Stimulated activated CD8-positive, alpha-beta memory T cell treated with anti-CD3 and anti-CD28 coated beads, Interleukin-15, amount 100 ng/mL, for 1 hour (primary cell): ENCODE data around the gene SNX19.

ENCODE experiments used
- DNase-seq: peaks from one replicate; pipeline ENCODE4 v3.0.0-alpha.2; 2020; ENCODE audit warnings: low read depth

The SNX19 gene

GRCh38 chr11:130842001-130842400 lies 74.3 kb downstream of the SNX19 start:
- no peak for DNase-seq

GRCh38 chr11:130840679-130841078 lies 75.6 kb downstream of the SNX19 start:
- DNase-seq = no peak

GRCh38 chr11:130839981-130840666 lies 76.2 kb downstream of the SNX19 start:
- no peak for DNase-seq

GRCh38 chr11:130837194-130837593 lies 79.1 kb downstream of the SNX19 start:
- DNase-seq = no peak

- no peak for DNase-seq
These were observed 81.4 kb downstream of the SNX19 start for GRCh38 chr11:130834886-130835285.

GRCh38 chr11:130832566-130833425 lies 83.5 kb downstream of the SNX19 start:
- no peak for DNase-seq

- DNase-seq = no peak
These were observed 84.3 kb downstream of the SNX19 start for GRCh38 chr11:130831976-130832375.

GRCh38 chr11:130831506-130831905 lies 84.8 kb downstream of the SNX19 start:
- DNase-seq = no peak

- no peak for DNase-seq
These were observed 85.7 kb downstream of the SNX19 start for GRCh38 chr11:130830566-130830965.

GRCh38 chr11:130829920-130830511 lies 86.3 kb downstream of the SNX19 start:
- DNase-seq = no peak

GRCh38 chr11:130828741-130829140 lies 87.5 kb downstream of the SNX19 start:
- no peak for DNase-seq

GRCh38 chr11:130827451-130828377 lies 88.6 kb downstream of the SNX19 start:
- no peak for DNase-seq

GRCh38 chr11:130826572-130826971 lies 89.7 kb downstream of the SNX19 start:
- DNase-seq = no peak

- no peak for DNase-seq
These were observed 90.3 kb downstream of the SNX19 start for GRCh38 chr11:130825983-130826382.

- DNase-seq = no peak
These were observed 90.7 kb downstream of the SNX19 start for GRCh38 chr11:130825561-130825960.
